HUES48 (cell line): ENCODE measurements around the gene TUBB4B.
A peak's percentile ranks its signal among the peaks of the same experiment; 100 is the strongest.

ENCODE experiments used
- H3K27ac ChIP-seq: one replicate; pipeline ENCODE4 v1.7.0; 2013; ENCODE audit warnings: low read depth, low read length, inconsistent platforms
- H3K27me3 ChIP-seq: 2 replicates; pipeline ENCODE4 v1.6.1; 2013; ENCODE audit warnings: mild to moderate bottlenecking, low read length; ENCODE audit not compliant: control insufficient read depth, insufficient read depth
- H3K36me3 ChIP-seq: 2 replicates; pipeline ENCODE4 v1.6.1; 2013; ENCODE audit warnings: low read length; ENCODE audit not compliant: control insufficient read depth, insufficient read depth
- H3K4me1 ChIP-seq: 2 replicates; pipeline ENCODE4 v1.6.1; 2013; ENCODE audit warnings: mild to moderate bottlenecking, low read length; ENCODE audit not compliant: control insufficient read depth, insufficient read depth
- H3K4me3 ChIP-seq: 2 replicates; pipeline ENCODE4 v1.5.1; 2013; ENCODE audit warnings: mild to moderate bottlenecking, low read depth, low read length
- H3K9ac ChIP-seq: 2 replicates; pipeline ENCODE4 v1.6.1; 2013; ENCODE audit warnings: mild to moderate bottlenecking, low read depth, low read length, moderate library complexity
- H3K9me3 ChIP-seq: 2 replicates; pipeline ENCODE4 v1.6.1; 2013; ENCODE audit warnings: low read length; ENCODE audit not compliant: control insufficient read depth, insufficient read depth

The TUBB4B gene

GRCh38 chr9:137199411-137200121 lies 41.5 kb upstream of the TUBB4B start:
- Histone ChIP-seq H3K9me3 (no peaks in the 10 kb centered on the region), H3K27me3 (no peaks in the 10 kb centered on the region), H3K9ac (no peak overlapping the region), H3K36me3 (no peaks in the 10 kb centered on the region), H3K27ac (no peak overlapping the region), H3K4me1 (peaks cover 14% of the 10 kb centered on the region; the same call in 1 of the 2 replicates), H3K4me3 (peak overlapping the region; percentile 50)

GRCh38 chr9:137200311-137201204 lies 40.5 kb upstream of the TUBB4B start, which contains the start of gene TPRN:
TPRN (minus strand) TSS chr9:137200741; CDS start chr9:137200711, 30 bp downstream.
- no peaks in the 10 kb centered on the region for H3K27me3 ChIP-seq
- H3K4me1 ChIP-seq: peaks cover 10% of the 10 kb centered on the region; the same call in 1 of the 2 replicates
- H3K4me3 ChIP-seq: peak within 1 kb of the TSS; percentile 72
- no peaks in the 10 kb centered on the region for H3K9me3 ChIP-seq
- no peaks in the 10 kb centered on the region for H3K36me3 ChIP-seq
- peak within 1 kb of the TSS; percentile 59 for H3K27ac ChIP-seq
- H3K9ac ChIP-seq: peak within 1 kb of the TSS; percentile 45

- peaks cover 10% of the 10 kb centered on the region; the same call in 1 of the 2 replicates for H3K4me1 ChIP-seq
These were observed 39.8 kb upstream of the TUBB4B start for GRCh38 chr9:137201205-137201868.

GRCh38 chr9:137202966-137203365 lies 38.1 kb upstream of the TUBB4B start:
- Histone ChIP-seq H3K4me3 (no peak overlapping the region), H3K27ac (no peak overlapping the region), H3K9ac (no peak overlapping the region), H3K9me3 (no peaks in the 10 kb centered on the region), H3K27me3 (no peaks in the 10 kb centered on the region), H3K4me1 (peaks cover 10% of the 10 kb centered on the region; the same call in 1 of the 2 replicates), H3K36me3 (peaks cover 6% of the 10 kb centered on the region; the same call in 1 of the 2 replicates)

More at GRCh38 chr9:137201205-137201868, 39.8 kb upstream of the TUBB4B start:
- Histone ChIP-seq H3K27me3 (no peaks in the 10 kb centered on the region), H3K27ac (peak overlapping the region; percentile 57), H3K9me3 (no peaks in the 10 kb centered on the region), H3K9ac (peak overlapping the region; percentile 45), H3K4me3 (peak overlapping the region; percentile 72), H3K36me3 (no peaks in the 10 kb centered on the region)

- Histone ChIP-seq H3K36me3 (peaks cover 13% of the 10 kb centered on the region), H3K9me3 (no peaks in the 10 kb centered on the region), H3K27ac (no peak overlapping the region), H3K4me3 (peak overlapping the region; percentile 82), H3K4me1 (peaks cover 10% of the 10 kb centered on the region; the same call in 1 of the 2 replicates), H3K9ac (peak overlapping the region; percentile 89), H3K27me3 (no peaks in the 10 kb centered on the region)
These were observed 36.4 kb upstream of the TUBB4B start for GRCh38 chr9:137204731-137205125.

- Histone ChIP-seq H3K27me3 (no peaks in the 10 kb centered on the region), H3K9ac (peak within 1 kb of the TSS; percentile 89), H3K4me3 (peak within 1 kb of the TSS; percentile 82), H3K27ac (peak within 1 kb of the TSS; percentile 75), H3K9me3 (no peaks in the 10 kb centered on the region), H3K4me1 (peaks cover 10% of the 10 kb centered on the region; the same call in 1 of the 2 replicates), H3K36me3 (peaks cover 16% of the 10 kb centered on the region)
These were observed 35.7 kb upstream of the TUBB4B start, which contains the start of the genes NDOR1 and TMEM203 for GRCh38 chr9:137205126-137206069. NDOR1 (plus strand) TSS chr9:137205700; CDS start chr9:137205778, 78 bp downstream. TMEM203 (minus strand) TSS chr9:137205648; CDS start chr9:137205414, 234 bp downstream.

- Histone ChIP-seq H3K4me1 (peaks cover 5% of the 10 kb centered on the region; the same call in 1 of the 2 replicates), H3K36me3 (peaks cover 19% of the 10 kb centered on the region), H3K27me3 (no peaks in the 10 kb centered on the region), H3K4me3 (peak overlapping the region; percentile 82), H3K9me3 (no peaks in the 10 kb centered on the region), H3K9ac (no peak overlapping the region), H3K27ac (no peak overlapping the region)
These were observed 34.5 kb upstream of the TUBB4B start for GRCh38 chr9:137206602-137207001.

- no peaks in the 10 kb centered on the region for H3K27me3 ChIP-seq
These were observed 29.6 kb upstream of the TUBB4B start for GRCh38 chr9:137211532-137211931.

GRCh38 chr9:137212520-137212919 lies 28.6 kb upstream of the TUBB4B start:
- peaks cover 50% of the 10 kb centered on the region for H3K36me3 ChIP-seq
- no peaks in the 10 kb centered on the region for H3K4me1 ChIP-seq
- H3K27me3 ChIP-seq: no peaks in the 10 kb centered on the region
- no peak overlapping the region for H3K9ac ChIP-seq
- H3K4me3 ChIP-seq: no peak overlapping the region
- H3K27ac ChIP-seq: no peak overlapping the region
- H3K9me3 ChIP-seq: no peaks in the 10 kb centered on the region

More at GRCh38 chr9:137211532-137211931, 29.6 kb upstream of the TUBB4B start:
- H3K9ac ChIP-seq: no peak overlapping the region
- no peaks in the 10 kb centered on the region for H3K4me1 ChIP-seq
- H3K9me3 ChIP-seq: no peaks in the 10 kb centered on the region
- H3K4me3 ChIP-seq: no peak overlapping the region
- H3K36me3 ChIP-seq: peaks cover 51% of the 10 kb centered on the region
- H3K27ac ChIP-seq: no peak overlapping the region
